Left ventricle myocardium inferior (tissue), 1 donor: ENCODE data around the gene ANKRD40. TPM values are rescaled to one million over a fixed set of nuclear protein-coding genes. Genes with fewer than 3 reads are reported as not detected.

Source experiments
- DNase-seq: peaks from one replicate; pipeline ENCODE4 v3.0.0-alpha.2; 2020
- H3K27ac ChIP-seq: fragments of 200-600 bp; replicated peaks from 2 replicates; pipeline ENCODE4 v1.8.0; 2021
- H3K27me3 ChIP-seq: fragments of 200-600 bp; 2 replicates; pipeline ENCODE4 v1.8.0; 2021; ENCODE audit warnings: low read depth
- H3K36me3 ChIP-seq: fragments of 200-600 bp; 2 replicates; pipeline ENCODE4 v1.8.0; 2021
- H3K4me1 ChIP-seq: fragments of 200-600 bp; 2 replicates; pipeline ENCODE4 v1.8.0; 2021
- H3K4me3 ChIP-seq: fragments of 200-600 bp; 2 replicates; pipeline ENCODE4 v1.8.0; 2021; ENCODE audit warnings: mild to moderate bottlenecking, moderate library complexity
- H3K9me3 ChIP-seq: fragments of 200-600 bp; replicated peaks from 2 replicates; pipeline ENCODE4 v1.8.0; 2021
- CTCF ChIP-seq: fragments of 200-600 bp; IDR thresholded peaks from 2 replicates; pipeline ENCODE4 v1.8.0; 2021; ENCODE audit warnings: antibody characterized with exemption, mild to moderate bottlenecking, borderline replicate concordance
- intact Hi-C: fragments of 100-400 bp; cut with micrococcal nuclease; formaldehyde crosslinking; loops from one replicate; pipeline ENCODE4 v1.11.0; 2022
- total RNA-seq: library from RNA; stranded (reverse); fragmentation: NEBNext Ultra II Directional; extraction: Animal tissue kit (Norgen Biotek cat#: 25700); gene quantifications from one replicate; pipeline ENCODE4 v1.2.1, GENCODE V29; 2021
- donor health status: DM: no; HTN: yes; CAD: no; lungs with severe emphysema.

ANKRD40 gene
- total RNA-seq, 1 donor from 2014 or later, result 53.1 TPM

GRCh38 chr17:50685691-50686493 is 21.8 kb downstream of the ANKRD40 start:
- peaks cover 23% of the 10 kb centered on the region for H3K4me1 ChIP-seq
- no peaks in the 10 kb centered on the region for H3K36me3 ChIP-seq
- intact Hi-C loops, result no loop called here
- no peak for TF ChIP-seq CTCF
- no peak overlapping the region for H3K4me3 ChIP-seq
- H3K27ac ChIP-seq, result no peak overlapping the region
- DNase-seq, result no peak
- no peaks in the 10 kb centered on the region for H3K9me3 ChIP-seq
- no peaks in the 10 kb centered on the region for H3K27me3 ChIP-seq

- no peak for TF ChIP-seq CTCF
- Histone ChIP-seq H3K27ac (no peak overlapping the region), H3K4me1 (peaks cover 17% of the 10 kb centered on the region), H3K9me3 (no peaks in the 10 kb centered on the region), H3K27me3 (no peaks in the 10 kb centered on the region), H3K4me3 (no peak overlapping the region), H3K36me3 (no peaks in the 10 kb centered on the region)
- no peak for DNase-seq
- intact Hi-C loops, result no loop called here
These were observed 22.4 kb downstream of the ANKRD40 start for GRCh38 chr17:50685334-50685665.

GRCh38 chr17:50684612-50685333 is 22.9 kb downstream of the ANKRD40 start:
- Histone ChIP-seq H3K27ac (no peak overlapping the region), H3K36me3 (no peaks in the 10 kb centered on the region), H3K4me1 (peaks cover 17% of the 10 kb centered on the region), H3K4me3 (no peak overlapping the region), H3K9me3 (no peaks in the 10 kb centered on the region), H3K27me3 (no peaks in the 10 kb centered on the region)
- intact Hi-C loops, result loop anchor here (5.0 kb wide), 1 partner anchor 52 kb away; the partner anchor contains the start of gene ABCC3
- no peak for TF ChIP-seq CTCF
- no peak for DNase-seq

DNA sequence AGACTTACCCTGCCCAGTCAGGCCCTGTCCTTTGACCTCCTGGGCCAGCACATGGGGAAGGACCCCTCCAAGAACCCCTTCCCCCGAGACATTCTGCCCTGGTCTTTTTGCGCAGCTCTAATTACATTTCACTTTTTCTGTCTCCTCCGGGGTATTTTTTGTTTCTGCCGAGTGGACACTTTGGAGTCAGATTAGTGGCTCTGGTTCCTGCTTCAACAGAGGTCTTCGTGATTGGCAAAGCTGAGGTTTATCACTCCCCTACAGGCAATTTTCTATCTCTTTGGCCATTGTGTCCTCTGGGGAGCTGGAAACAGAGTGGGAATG is 23.5 kb downstream of the ANKRD40 start:
- Histone ChIP-seq H3K4me1 (peaks cover 17% of the 10 kb centered on the region), H3K36me3 (no peaks in the 10 kb centered on the region), H3K27me3 (no peaks in the 10 kb centered on the region), H3K9me3 (no peaks in the 10 kb centered on the region), H3K4me3 (no peak overlapping the region), H3K27ac (no peak overlapping the region)
- DNase-seq, result no peak
- intact Hi-C loops, result loop anchor here (5.0 kb wide), 1 partner anchor 52 kb away; the partner anchor contains the start of gene ABCC3
- TF ChIP-seq CTCF, result no peak

GRCh38 chr17:50683434-50684287 is 24.1 kb downstream of the ANKRD40 start:
- Histone ChIP-seq H3K27ac (no peak overlapping the region), H3K36me3 (no peaks in the 10 kb centered on the region), H3K4me3 (no peak overlapping the region), H3K4me1 (peaks cover 17% of the 10 kb centered on the region), H3K27me3 (no peaks in the 10 kb centered on the region), H3K9me3 (no peaks in the 10 kb centered on the region)
- no peak for DNase-seq
- intact Hi-C loops, result loop anchor here (5.0 kb wide), 1 partner anchor 51 kb away; the partner anchor contains the start of gene ABCC3
- TF ChIP-seq CTCF, result no peak
